SK-N-SH treated with all-trans-retinoic acid at 6 μM for 48 hours (cell line): ENCODE results near the gene MTO1.

Experiments
- CREB5 ChIP-seq: fragments of 250-450 bp; sonication (Bioruptor Pico); IDR thresholded peaks from 2 replicates; pipeline ENCODE4 v1.5.1; 2020; ENCODE audit warnings: low read depth, mild to moderate bottlenecking, moderate library complexity
- GLIS3 ChIP-seq: fragments of 250-450 bp; sonication (Bioruptor Pico); IDR thresholded peaks from 2 replicates; pipeline ENCODE4 v1.5.0; 2020; ENCODE audit warnings: mild to moderate bottlenecking, moderate library complexity
- ISL1 ChIP-seq: fragments of 250-450 bp; sonication (Bioruptor Pico); IDR thresholded peaks from 2 replicates; pipeline ENCODE4 v2.1.2; 2022; ENCODE audit warnings: mild to moderate bottlenecking, moderate library complexity
- OSR1 ChIP-seq: fragments of 250-450 bp; sonication (Bioruptor Pico); IDR thresholded peaks from 2 replicates; pipeline ENCODE4 v1.8.0; 2022; ENCODE audit warnings: moderate library complexity, mild to moderate bottlenecking, inconsistent platforms
- PATZ1 ChIP-seq: fragments of 250-450 bp; sonication (Bioruptor Pico); IDR thresholded peaks from 2 replicates; pipeline ENCODE4 v1.8.0; 2020; ENCODE audit warnings: mild to moderate bottlenecking, moderate library complexity, borderline replicate concordance
- POU6F1 ChIP-seq: fragments of 250-450 bp; sonication (Bioruptor Pico); IDR thresholded peaks from 2 replicates; pipeline ENCODE4 v1.8.0; 2021; ENCODE audit warnings: low read depth, mild to moderate bottlenecking, moderate library complexity, borderline replicate concordance
- TCF4 ChIP-seq: fragments of 250-450 bp; sonication (Bioruptor Pico); IDR thresholded peaks from 2 replicates; pipeline ENCODE4 v1.8.0; 2021; ENCODE audit warnings: mild to moderate bottlenecking, moderate library complexity, borderline replicate concordance
- TSHZ2 ChIP-seq: fragments of 250-450 bp; sonication (Bioruptor Pico); IDR thresholded peaks from 2 replicates; pipeline ENCODE4 v1.5.0; 2020; ENCODE audit warnings: mild to moderate bottlenecking, moderate library complexity
- ZC3H10 ChIP-seq: fragments of 250-450 bp; sonication (Bioruptor Pico); IDR thresholded peaks from 2 replicates; pipeline ENCODE4 v1.5.1; 2021; ENCODE audit warnings: mild to moderate bottlenecking, moderate library complexity
- ZFP3 ChIP-seq: fragments of 250-450 bp; sonication (Bioruptor Pico); IDR thresholded peaks from 2 replicates; pipeline ENCODE4 v1.5.0; 2020; ENCODE audit warnings: mild to moderate bottlenecking, moderate library complexity
- ZFP30 ChIP-seq: fragments of 450-650 bp; formaldehyde crosslinking; IDR thresholded peaks from 2 replicates; pipeline ENCODE4 v1.5.0; 2022; ENCODE audit warnings: mild to moderate bottlenecking, moderate library complexity
- ZNF70 ChIP-seq: fragments of 450-650 bp; formaldehyde crosslinking; IDR thresholded peaks from 2 replicates; pipeline ENCODE4 v1.5.0; 2020; ENCODE audit warnings: mild to moderate bottlenecking, moderate library complexity
- ZNF8 ChIP-seq: fragments of 450-650 bp; formaldehyde crosslinking; IDR thresholded peaks from 2 replicates; pipeline ENCODE4 v1.5.0; 2020; ENCODE audit warnings: mild to moderate bottlenecking, moderate library complexity

GRCh38 chr6:73484438-73484837 lies 22.9 kb downstream of the MTO1 start:
- TF ChIP-seq ZC3H10 (CRISPR knock-in tag) = no peak
- no peak for TF ChIP-seq ISL1
- no peak for TF ChIP-seq ZFP3 (CRISPR knock-in tag)
- TF ChIP-seq CREB5 (CRISPR knock-in tag) = no peak
- TF ChIP-seq POU6F1 (CRISPR knock-in tag) = no peak
- no peak for TF ChIP-seq PATZ1 (CRISPR knock-in tag)
- TF ChIP-seq ZFP30 (CRISPR knock-in tag) = no peak
- TF ChIP-seq ZNF70 (CRISPR knock-in tag) = no peak
- TF ChIP-seq OSR1 (CRISPR knock-in tag) = no peak
- no peak for TF ChIP-seq GLIS3 (CRISPR knock-in tag)
- no peak for TF ChIP-seq TSHZ2 (CRISPR knock-in tag)
- no peak for TF ChIP-seq TCF4 (CRISPR knock-in tag)
- TF ChIP-seq ZNF8 (CRISPR knock-in tag) = no peak
